GM21619 (cell line): Measurements from ENCODE around the gene CFAP99.

ENCODE experiments used
- ATAC-seq: cut with Tn5 transposase; IDR thresholded peaks from one replicate; pipeline ENCODE4 v1.9.1; 2021; ENCODE audit not compliant: unreplicated experiment

CFAP99 gene

DNA sequence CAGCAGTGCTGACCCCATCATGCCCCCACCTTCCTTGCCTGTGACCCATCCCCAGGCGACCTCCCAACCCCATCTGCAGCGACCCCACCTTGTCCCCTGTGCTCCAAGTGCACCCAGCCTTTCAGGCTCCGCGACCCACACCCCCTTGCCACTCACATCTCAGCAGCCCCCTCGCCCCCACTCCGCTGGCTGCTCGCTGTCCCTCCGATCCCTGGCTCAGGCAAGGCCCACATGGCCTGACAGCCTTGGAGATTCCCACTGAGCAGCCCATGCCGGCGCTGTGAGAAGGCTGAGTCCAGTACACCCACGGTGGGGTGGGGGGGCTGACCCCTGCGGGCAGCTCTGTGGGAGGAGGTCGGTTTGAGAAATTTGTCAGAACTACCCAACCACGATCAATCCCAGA, 9.4 kb upstream of the CFAP99 start:
- ATAC-seq, result no peak

DNA sequence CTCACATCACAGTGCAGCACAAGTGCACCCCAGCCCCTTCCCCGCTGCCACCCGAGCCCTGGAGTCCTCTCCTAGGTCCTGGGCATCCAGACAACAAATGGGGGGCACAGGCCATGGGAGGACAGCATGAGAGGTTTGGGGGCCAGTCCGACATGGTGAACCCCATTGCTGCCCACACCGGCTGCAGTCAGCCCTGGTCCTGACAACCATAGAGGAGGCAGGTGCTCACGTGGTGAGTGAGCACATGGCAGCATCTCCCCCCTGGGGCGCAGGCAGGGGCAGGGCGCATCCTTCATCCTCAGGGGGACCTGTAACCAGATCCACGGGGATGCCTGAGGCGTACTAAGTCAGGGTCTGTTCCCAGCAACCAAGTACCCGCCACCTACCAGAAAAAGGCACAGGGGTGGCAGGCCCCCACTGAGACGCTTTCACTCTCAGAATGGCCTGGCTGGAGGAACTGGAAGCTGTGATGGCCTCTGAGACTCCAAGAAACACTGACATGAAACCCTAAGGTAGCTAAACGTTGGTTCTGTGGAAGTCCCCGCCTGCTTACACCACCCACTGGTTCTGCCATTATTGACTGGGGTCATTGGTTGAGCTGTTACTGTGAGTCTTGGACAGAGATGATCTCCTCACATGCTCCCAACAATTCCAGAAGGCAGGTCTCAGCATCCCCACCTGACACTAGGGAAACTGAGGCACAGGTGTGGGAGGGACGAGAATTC, 6.8 kb upstream of the CFAP99 start:
- no peak for ATAC-seq

DNA sequence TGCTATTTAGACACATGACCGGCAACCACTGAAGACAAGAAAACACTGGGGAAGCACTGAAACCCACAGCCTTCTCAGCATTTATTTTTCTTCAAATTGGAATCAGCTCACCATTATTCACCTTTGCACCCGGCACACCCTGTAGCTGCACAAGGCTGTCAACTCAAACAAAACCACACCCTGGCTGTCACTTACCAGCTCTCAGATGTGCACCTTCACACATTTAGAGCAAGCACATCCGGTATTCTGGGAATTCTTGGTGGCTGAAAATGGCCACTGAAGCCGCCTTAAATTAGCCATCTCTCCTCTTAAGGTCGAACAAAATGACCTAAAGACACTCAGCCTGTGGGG, 6.2 kb upstream of the CFAP99 start:
- ATAC-seq, result peak; percentile 34

DNA sequence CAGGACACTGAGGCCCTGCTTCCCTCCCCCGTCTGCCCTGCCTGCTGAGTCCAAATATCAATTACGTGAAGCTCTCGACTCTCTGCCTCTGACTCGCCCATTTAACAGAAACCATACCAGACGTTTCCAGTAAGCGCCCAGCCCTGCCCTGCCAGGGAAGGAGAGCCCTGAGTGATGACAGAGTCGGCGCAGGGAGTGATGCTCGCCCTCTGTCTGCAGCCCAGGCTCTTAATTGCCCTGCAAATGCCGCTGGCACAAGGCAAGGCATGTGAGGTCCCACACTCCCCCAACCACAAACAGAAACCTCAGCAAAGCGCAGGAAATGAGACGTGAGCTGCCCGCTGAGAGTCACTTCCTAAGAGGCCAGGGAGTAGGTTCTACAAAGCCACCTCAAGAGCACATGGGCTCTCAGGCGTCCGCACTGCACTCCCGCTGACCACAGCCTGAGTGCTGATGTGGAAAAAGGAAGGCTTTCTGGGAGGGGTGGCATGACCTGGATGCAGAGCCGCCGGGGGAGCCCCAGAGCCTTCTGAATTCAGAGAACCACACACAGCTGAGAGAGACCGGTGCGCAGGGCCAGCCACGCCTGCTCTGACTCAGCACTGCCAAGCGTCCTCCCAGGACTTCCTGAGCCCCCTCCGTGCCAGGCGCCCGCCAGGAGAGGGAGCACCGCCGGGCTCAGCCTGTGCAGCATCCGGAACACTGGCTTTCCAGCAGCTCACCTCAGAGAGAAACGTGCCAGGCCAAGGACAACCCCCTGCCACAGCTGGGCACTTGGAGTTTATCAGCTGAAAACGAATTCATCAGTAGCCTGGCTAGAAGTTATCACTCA, 5.7 kb upstream of the CFAP99 start:
- ATAC-seq, result peak; percentile 60

DNA sequence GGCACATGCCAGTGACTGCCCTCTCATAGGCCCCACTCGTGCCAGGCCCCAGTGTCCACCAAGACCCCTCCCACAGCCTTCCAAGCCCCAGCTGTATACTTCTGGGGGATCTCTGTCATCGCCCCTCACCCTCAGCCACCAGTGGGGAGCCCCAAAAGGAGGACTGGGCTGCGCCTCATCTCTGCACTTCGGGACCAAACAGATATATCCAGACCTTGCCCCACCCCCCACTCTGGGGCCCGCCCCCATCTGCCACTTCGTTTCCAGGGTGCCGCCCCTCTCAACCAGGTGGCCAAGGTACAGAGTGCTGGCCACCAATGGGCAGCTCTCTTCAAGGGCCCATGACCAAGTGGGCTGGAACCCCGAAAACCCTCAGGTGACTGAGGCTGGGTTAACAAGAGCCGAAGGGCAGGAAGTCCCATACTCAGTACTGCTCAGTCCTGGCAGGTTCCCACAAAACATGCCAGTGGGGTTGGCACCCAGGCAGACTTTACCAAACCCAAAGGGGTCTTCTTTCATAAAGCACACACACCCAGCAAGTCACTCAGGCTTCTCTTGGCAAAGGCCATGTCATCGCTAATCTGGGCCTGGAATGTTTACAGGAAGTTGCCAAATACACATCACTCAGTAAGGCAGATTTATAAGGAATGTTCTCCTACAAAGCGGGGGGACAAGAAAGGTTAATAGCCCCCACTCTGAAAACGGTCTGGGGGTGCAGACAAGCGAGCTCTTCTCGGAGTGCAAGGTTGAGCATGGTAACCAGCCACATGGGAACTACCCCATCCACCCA, 4.7 kb upstream of the CFAP99 start:
- ATAC-seq, result no peak

DNA sequence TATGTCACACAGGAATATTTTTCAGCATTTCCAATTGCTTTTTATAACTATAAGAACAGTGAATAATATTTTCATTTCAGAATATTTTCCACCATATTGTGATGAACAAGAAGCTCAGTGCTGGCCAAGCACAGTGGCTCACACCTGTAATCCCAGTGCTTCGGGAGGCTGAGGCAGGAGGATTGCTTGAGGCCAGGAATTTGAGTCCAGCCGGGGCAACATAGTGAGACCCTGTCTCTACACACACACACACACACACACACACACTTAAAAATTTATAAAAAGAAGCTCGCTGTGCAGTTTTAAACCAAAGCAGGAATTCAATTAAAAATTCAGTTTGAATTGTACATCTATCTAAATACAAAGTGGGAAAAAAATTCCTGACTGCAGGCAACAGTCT, 3.5 kb upstream of the CFAP99 start:
- ATAC-seq, result no peak

DNA sequence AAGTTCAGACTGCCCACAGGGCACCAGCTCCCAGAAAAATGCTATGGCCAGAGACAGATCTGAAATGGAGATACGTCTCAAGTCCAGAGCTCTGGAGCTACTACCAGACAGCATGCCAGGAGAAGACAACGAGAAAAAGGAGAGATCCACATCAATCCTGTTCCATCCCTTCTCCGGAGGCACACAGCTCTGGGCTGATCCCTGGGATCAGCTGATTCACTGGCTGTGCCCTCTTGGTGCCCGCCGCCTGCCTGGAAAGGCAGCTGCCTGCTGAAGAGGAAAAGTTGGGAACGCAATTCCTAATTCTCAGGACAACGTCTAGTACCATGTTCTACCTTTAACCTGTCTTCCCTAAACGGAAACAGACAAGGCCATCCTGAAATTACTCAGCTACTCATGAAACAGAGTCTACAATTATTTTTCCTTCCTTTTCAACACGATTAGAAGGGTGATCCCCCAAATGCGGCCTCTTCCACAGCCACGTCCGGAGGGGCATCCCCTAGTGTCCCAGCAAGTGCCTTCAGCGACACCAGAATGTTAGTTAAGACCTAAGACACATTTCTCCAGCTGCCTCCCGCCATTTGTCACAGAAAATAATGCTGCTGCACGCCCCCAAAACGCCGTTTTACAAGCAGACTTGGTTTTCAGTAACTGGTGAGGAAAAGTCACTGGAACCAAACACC, 2.7 kb upstream of the CFAP99 start:
- ATAC-seq, result no peak

DNA sequence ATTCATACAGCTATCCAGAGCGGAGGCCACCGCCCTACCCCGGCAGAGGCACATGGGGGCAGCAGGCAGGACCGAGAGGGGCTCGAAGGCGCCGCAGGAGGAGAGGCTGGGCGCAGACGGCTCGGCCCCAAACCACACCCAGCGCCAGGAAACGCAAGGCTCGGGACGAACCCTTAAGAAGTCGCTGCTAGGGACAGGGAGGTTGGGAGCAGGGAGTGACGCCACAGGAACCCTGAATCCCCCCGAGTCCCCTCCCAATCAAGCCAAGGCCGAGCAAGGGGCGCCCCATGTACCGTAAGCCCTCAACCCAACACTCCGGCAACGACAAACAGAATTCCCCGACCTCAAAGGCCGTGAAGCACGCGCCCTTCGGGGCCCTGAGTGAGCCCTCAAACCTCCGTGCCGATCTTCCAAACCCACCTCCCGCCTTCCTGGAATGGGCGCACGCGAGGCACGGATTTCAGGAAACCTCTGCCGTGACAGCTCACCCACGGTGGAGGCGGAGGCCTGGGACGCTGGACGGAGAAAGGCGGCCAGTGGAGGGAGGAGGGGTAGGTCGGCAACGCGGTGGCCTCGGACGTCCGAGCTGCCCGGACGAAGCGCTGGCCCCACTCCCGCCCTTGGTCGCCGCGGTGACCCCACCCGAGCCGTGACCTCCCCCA, 2.1 kb upstream of the CFAP99 start:
- ATAC-seq, result no peak

DNA sequence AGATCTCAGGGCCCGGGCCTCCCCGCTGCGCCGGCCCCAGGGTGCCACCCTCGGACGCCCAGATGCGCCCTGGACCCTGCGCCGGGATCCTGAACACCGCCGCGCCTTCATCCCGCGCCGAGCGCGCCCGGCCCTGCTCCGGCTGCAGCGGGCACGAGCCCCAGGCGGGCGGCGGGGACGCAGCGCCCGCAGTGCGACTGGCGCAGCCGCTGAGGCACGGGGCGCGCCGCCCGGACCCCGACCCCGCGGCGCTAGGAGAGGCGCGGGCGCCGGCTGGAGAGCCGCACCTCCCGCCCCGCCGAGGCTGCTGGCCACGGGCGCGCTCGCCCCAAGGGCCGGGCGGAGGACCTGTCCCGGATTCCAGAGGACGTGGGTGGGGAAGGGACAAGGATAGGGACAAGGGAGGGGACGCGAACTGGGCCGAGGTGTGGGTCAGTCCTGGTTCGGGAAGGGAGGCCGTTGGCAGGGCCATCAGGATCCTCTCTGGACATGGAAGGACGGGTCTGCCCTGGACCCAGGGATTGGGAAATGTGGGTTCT, 1.5 kb upstream of the CFAP99 start:
- ATAC-seq, result no peak

DNA sequence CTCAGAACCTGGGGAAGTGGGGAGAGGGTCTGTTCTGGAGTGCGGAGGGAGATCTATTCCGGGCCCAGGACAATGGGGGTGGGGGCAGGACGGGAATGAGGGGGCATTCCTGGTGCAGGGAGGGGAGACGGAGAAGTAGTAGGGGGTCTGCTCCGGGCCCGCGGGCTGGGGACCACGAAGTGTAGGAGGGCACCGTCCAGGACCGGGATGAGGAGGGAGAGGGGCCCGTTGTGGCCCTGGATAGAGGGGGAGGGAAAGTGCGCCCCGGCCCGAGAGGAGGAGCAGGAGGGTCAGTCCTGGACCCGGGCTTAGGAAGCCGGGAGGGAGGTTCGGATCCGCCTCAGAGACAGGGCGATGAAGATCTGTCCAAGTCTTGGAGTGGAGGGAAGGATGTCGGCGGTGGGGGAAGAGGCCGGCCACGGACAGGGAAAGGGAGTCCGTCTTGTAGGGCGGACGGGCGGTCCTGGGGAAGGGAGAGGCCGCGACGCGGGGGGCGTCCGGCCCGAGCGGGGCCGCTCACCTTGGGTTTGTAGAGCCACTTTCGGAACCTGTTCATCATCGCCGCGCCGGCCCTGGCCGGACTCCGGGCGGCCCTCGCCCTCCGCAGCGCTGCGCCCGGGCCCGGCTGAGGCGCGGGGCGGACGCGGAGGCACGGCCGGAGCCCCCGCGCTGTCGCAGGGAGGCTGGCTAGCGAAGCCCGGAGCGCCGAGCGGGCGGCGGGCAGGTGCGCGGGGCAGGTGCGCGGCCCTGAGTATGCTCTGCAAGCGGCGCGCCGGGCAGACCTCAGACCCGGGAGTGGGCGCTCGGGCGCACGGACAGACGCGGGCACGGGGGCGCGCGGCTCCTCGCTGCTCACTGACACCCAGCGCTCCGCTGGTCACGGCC, 748 bp upstream of the CFAP99 start, which contains the start of gene ZFYVE28:
Gene ZFYVE28, minus strand, starts transcription at position 881 of the 885 bp plus-strand sequence. Its CDS starts 322 bp downstream, at position 559.
- ATAC-seq, result no peak

DNA sequence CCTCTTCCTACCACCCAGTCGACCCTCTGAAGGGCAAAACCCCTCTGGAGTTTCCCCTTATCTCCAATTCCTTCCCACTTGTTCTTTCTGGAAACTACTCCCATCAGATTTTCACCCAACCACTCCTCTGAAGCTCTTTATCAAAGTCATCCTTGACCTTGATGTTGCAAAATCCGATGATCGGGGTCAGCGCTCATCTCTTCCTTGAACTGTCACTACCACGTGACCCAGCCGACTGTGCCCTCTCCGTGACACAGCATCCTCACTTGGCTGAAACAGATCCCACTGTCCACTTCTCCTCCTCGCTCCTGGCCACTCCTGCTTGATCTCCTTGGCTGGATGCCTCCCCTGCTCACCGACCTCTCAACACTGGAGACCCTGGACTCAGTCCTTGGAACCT, 1.1 kb downstream of the CFAP99 start:
- ATAC-seq, result no peak

DNA sequence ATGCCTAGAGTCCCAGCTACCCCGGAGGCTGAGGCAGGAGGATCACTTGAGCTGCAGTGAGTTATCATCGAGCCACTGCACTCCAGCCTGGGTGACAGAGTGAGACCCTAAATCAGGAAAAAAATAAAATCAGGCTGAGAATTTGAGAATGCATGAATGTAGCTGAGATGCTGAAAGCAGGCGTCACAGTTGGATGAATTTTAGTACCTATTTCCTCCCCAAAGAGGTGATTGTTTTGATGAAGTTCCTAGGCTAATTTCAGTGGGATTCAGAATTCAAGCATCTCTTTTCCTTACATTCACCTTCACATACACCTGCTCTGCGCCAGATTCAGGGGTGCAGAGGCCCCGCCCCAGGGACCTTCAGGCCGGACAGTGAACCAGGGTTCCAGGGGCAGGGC, 3.2 kb downstream of the CFAP99 start:
- ATAC-seq, result no peak

DNA sequence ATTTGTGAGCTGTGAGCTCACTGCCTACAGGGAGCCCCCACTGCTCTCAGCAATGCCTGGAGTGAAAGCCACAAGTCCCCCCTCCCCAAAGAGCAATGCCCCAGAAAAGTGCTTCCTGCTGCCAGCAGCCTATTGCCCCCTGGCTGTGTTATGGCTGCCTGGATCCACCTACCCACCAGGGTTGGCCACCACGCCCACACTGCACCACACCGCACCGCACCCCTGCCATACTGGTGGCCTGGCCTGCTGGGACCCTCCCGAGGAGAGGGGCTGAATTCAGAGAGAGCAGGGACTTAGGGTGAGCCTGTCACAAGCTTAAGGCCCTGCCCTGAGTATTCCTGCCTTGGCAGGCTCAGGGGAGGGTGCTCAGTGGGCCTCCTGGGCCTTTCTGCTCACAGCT, 4.3 kb downstream of the CFAP99 start:
- ATAC-seq, result no peak

DNA sequence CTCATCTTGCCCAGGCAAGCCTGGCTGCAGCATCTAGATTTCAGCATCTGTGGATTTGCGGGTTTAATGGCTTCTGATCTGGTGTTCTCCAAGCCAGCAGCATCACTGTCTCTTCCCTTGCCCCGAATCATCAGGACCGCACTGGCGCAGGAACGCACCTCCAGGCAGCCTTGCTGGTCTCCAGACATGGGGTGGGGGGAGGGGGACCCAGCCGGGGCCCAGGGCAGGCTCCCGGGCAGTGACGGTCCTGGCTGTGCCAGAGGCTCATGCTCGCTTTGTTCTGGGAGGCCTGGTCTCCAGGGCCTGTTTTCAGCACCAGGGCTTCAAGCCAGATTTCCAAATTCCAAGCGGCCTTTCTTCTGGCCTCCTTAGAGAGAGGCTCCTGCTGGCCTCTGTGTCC, 4.9 kb downstream of the CFAP99 start:
- ATAC-seq, result no peak

DNA sequence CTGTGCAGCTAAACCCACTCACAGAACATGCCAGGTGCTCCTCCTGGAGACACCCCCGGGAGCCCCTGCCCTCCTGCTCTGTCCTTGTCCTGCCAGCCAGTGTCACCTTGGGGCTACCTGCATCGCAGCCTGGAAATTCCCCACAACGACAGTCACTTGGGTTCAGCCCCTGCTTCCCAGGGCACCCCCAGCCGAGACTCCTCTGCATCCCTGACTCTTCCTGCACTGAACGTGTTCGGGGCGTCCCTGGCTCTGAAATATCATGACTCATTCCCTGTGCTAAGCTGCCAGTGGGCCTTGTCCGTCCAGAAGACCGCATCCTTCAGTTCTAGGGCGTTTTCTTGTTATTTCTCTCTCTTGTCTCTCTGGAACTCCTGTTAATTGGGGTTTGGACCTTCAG, 5.8 kb downstream of the CFAP99 start:
- ATAC-seq, result no peak

DNA sequence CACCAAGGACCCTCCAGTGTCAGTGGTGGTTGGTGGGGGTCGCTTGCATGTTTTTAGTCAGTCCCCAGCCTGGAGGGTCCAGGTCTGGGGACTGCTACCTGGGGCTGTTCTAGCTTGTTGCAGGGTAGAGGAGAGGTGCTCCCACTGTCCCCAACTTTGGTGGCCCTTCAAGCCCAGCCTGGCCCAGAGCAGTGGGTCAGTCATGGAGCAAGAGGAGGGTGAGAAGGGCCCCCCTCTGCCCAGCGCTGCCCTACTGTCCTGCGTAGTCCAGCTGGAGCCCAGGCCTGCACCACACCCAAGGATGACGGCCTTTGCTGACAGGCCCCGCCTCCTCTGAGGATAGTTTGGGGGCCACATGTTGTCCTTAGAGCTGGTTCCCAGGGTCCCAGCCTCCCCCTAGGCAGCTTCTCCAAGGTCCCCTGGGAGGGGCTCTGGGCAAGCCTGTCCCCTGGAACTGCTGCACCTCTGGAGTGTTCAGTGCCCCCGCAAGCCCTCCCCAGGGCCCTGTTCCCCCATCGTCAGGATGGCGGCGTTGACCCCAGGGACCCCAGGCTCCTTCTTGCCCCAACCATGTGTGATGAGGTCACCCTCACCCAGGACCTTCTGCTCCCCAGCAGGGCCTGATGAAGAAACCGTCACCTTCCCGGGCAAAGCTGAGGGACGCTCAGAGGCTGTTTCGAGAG, 6.8 kb downstream of the CFAP99 start:
- ATAC-seq, result no peak

DNA sequence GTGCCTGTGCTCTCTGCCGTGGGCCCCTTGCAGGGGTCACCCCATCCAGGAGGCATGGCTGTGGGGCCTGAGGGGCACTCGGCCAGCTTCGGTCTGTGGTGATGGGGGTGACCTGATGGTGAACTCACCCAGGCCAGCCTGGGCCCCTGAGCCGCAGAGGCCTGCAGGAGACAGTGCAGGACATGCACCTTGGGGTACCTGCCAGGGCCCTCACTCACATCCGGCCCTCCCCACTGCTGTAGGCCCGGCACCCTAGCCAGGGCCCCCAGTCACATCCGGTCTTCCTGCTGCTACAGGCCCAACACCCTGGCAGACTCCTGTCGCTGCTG, 7.3 kb downstream of the CFAP99 start:
- ATAC-seq, result no peak

DNA sequence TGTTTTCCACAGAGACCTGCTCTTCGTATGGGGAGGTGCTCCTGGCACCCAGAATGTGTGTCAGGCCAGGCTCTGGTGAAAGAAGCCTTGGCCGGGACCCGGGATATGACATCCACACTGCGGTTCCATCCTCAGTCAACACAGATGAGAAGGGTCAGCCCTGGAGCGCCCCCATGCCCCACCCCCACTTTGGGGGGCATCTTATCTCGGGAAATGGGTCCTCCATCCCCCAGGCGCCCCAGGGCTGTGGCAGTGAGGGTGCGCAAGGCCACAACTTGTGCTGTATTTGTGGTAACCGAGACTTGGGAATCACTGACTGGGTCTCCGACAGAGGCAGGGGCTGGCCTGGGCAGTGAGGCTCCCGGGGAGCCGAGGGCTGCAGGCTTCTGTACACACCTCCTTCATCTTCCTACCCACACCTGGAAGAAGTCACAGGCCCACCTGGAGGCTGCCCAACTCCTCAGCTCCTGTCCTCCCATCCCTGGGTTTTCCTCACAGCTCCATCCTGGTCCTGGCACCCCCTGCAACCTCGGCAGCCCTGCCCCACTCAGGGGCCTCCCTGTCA, 8.0 kb downstream of the CFAP99 start:
- ATAC-seq, result no peak
